ENCODE data around the gene BCKDHB. TPM values are rescaled to one million over a fixed set of nuclear protein-coding genes. Genes with fewer than 3 reads are reported as not detected.
"Not testable (repeated sequence)": the region's sequence is repeated elsewhere in the genome, so short reads cannot be mapped to it uniquely, and the experiment has no call there.

The BCKDHB gene
- total RNA-seq, result 10 to 100 TPM; 19.7 to 19.9 TPM
- 10 to 100 TPM; 11.7 to 13.4 TPM for polyA plus RNA-seq
- long read RNA-seq, donor 1, transcript BCKDHB-202 (11 exons, 1,514 nt), result major isoform, 16 of 32 reads
- long read RNA-seq, donor 1, partial matches to known transcripts, result 2 of 32 reads
- long read RNA-seq, donor 1, other reads (novel, unspliced or antisense), result 11 of 32 reads
- long read RNA-seq, donor 2, partial matches to known transcripts, result 4 of 14 reads
- long read RNA-seq, donor 2, other reads (novel, unspliced or antisense), result 5 of 14 reads

- ATAC-seq (ENCODE audit: low FRiP score), result peak; percentile 100
- H3K36me3 ChIP-seq (ENCODE audit: control insufficient read depth in 1 of 2, insufficient read depth in 2 of 2, low read length in 1 of 2), result no peaks in the 10 kb centered on the region
- peak; percentile 98 to 99 for DNase-seq
- peaks cover 2% of the 10 kb centered on the region in 2 donors for H3K4me1 ChIP-seq (ENCODE audit: control insufficient read depth in 1 of 2, insufficient read depth in 2 of 2, low read length in 2 of 2)
- H3K9me3 ChIP-seq (ENCODE audit: control insufficient read depth, low read length), result no peaks in the 10 kb centered on the region
- 0% methylated on average over 54 to 56 of the region's 56 CpGs for WGBS, 2 donors
- H3K27ac ChIP-seq (ENCODE audit: low read depth in 1 of 2, low read length in 2 of 2), result peak within 1 kb of the TSS; percentile 44 to 90
- intact Hi-C loops (cut with DNase I), result loop anchor here in 1 of 2 donors (5.0 kb wide), 1 partner anchor 104 kb away; the partner anchor contains the start of gene TTK
- H3K4me3 ChIP-seq (ENCODE audit: low read length in 2 of 2), result peak within 1 kb of the TSS; percentile 81 to 86
- H3K27me3 ChIP-seq (ENCODE audit: control insufficient read depth in 1 of 2, insufficient read depth in 2 of 2, low read length in 1 of 2), result no peaks in the 10 kb centered on the region
These were observed at the start of gene BCKDHB for GRCh38 chr6:80106418-80107235. BCKDHB (plus strand) TSS chr6:80106671; CDS start chr6:80106694, 23 bp downstream.

DNA sequence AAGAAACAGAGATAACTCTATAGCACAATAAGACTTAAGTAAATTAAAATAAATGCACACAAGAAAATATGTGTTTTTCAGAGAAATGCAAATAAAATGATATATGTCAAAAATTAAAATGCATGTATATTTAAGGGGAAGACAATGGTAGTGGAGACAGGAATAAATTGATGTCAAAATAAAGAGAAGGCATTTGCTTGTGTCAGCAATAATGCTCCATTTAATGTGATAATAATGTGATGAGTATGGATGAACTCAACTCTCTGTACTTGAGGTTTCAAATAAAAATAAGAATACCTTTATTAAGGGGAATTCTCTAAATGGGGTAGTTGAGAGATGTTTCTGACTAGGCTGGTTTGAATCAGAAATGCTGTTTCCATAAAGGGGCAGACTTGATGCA lies 45.7 kb upstream of the BCKDHB start:
- intact Hi-C loops (cut with DNase I), result no loop called here
- no peak for DNase-seq

DNA sequence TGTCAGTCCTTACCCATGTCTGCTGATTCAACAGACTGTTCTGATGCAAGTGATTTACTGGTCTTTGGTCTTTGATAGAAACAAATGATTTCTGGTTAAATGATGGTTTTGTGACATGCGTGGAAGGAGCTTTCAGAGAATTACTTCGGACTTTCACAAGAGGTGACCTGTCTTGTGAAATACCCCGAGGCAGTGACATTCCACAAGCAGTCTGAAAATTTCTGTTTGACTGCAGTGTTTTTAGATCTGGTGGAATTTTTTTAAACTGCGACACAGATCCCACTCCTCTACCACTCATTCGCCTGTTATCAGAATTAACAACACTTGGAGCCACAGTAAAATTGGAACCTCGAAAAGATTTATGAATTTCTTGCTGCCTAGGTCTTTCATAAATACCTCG lies 38.3 kb upstream of the BCKDHB start:
- H3K27me3 ChIP-seq (ENCODE audit: control insufficient read depth in 1 of 2, insufficient read depth in 2 of 2, low read length in 1 of 2); H3K9me3 ChIP-seq (ENCODE audit: control insufficient read depth, low read length); H3K36me3 ChIP-seq (ENCODE audit: control insufficient read depth in 1 of 2, insufficient read depth in 2 of 2, low read length in 1 of 2); ATAC-seq (ENCODE audit: low FRiP score); intact Hi-C loops (cut with DNase I); H3K27ac ChIP-seq (ENCODE audit: low read depth in 1 of 2, low read length in 2 of 2); H3K4me3 ChIP-seq (ENCODE audit: low read length in 2 of 2); H3K4me1 ChIP-seq (ENCODE audit: control insufficient read depth in 1 of 2, insufficient read depth in 2 of 2, low read length in 2 of 2); DNase-seq: not testable (repeated sequence)
- 31 to 43% methylated on average over 7 of the region's 7 CpGs for WGBS, 2 donors

More for the DNA sequence above, 45.7 kb upstream of the BCKDHB start:
- no peak for ATAC-seq (ENCODE audit: low FRiP score)
- Histone ChIP-seq H3K27ac (ENCODE audit: low read depth in 1 of 2, low read length in 2 of 2) (no peak overlapping the region), H3K27me3 (ENCODE audit: control insufficient read depth in 1 of 2, insufficient read depth in 2 of 2, low read length in 1 of 2) (no peaks in the 10 kb centered on the region), H3K9me3 (ENCODE audit: control insufficient read depth, low read length) (no peaks in the 10 kb centered on the region), H3K4me1 (ENCODE audit: control insufficient read depth in 1 of 2, insufficient read depth in 2 of 2, low read length in 2 of 2) (no peaks in the 10 kb centered on the region), H3K36me3 (ENCODE audit: control insufficient read depth in 1 of 2, insufficient read depth in 2 of 2, low read length in 1 of 2) (no peaks in the 10 kb centered on the region), H3K4me3 (ENCODE audit: low read length in 2 of 2) (no peak overlapping the region)

- H3K27ac ChIP-seq (ENCODE audit: low read depth in 1 of 2, low read length in 2 of 2); DNase-seq; intact Hi-C loops (cut with DNase I); H3K4me3 ChIP-seq (ENCODE audit: low read length in 2 of 2); H3K4me1 ChIP-seq (ENCODE audit: control insufficient read depth in 1 of 2, insufficient read depth in 2 of 2, low read length in 2 of 2); H3K27me3 ChIP-seq (ENCODE audit: control insufficient read depth in 1 of 2, insufficient read depth in 2 of 2, low read length in 1 of 2); H3K9me3 ChIP-seq (ENCODE audit: control insufficient read depth, low read length); ATAC-seq (ENCODE audit: low FRiP score); H3K36me3 ChIP-seq (ENCODE audit: control insufficient read depth in 1 of 2, insufficient read depth in 2 of 2, low read length in 1 of 2): not testable (repeated sequence)
- 92% methylated on average over 19 of the region's 19 CpGs for WGBS, 2 donors
These were observed 36.0 kb upstream of the BCKDHB start for GRCh38 chr6:80070431-80070830.

DNA sequence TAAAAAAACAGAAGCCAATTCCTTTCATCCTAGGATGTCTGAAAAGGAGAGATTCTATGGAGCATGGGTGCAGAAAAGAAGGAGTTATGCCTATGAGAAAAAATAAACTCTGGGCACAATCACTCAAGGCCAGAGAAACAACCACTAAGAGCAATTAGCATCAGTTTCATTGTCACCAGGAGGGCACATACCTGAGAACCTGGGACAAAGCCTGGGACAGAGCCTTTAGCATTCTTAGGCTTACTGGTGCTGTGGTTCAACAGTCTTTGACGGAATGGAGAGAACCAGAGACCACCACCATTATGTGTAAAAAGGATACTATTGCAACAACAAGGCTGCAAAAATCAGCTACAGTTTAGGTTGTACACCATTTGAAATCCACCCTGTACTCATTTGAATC lies 29.4 kb upstream of the BCKDHB start:
- WGBS, 2 donors, result 77 to 91% methylated on average over 1 of the region's 1 CpG
- no peaks in the 10 kb centered on the region for H3K36me3 ChIP-seq (ENCODE audit: control insufficient read depth in 1 of 2, insufficient read depth in 2 of 2, low read length in 1 of 2)
- H3K4me1 ChIP-seq (ENCODE audit: control insufficient read depth in 1 of 2, insufficient read depth in 2 of 2, low read length in 2 of 2), result no peaks in the 10 kb centered on the region
- DNase-seq (no peak), ATAC-seq (ENCODE audit: low FRiP score) (no peak)
- H3K27ac ChIP-seq (ENCODE audit: low read depth in 1 of 2, low read length in 2 of 2), result no peak overlapping the region
- H3K4me3 ChIP-seq (ENCODE audit: low read length in 2 of 2), result no peak overlapping the region
- H3K9me3 ChIP-seq (ENCODE audit: control insufficient read depth, low read length), result peaks cover 6% of the 10 kb centered on the region
- no peaks in the 10 kb centered on the region for H3K27me3 ChIP-seq (ENCODE audit: control insufficient read depth in 1 of 2, insufficient read depth in 2 of 2, low read length in 1 of 2)
- intact Hi-C loops (cut with DNase I), result no loop called here

- H3K27me3 ChIP-seq (ENCODE audit: control insufficient read depth in 1 of 2, insufficient read depth in 2 of 2, low read length in 1 of 2), result no peaks in the 10 kb centered on the region
- H3K27ac ChIP-seq (ENCODE audit: low read depth in 1 of 2, low read length in 2 of 2), result no peak overlapping the region
- no peaks in the 10 kb centered on the region for H3K4me1 ChIP-seq (ENCODE audit: control insufficient read depth in 1 of 2, insufficient read depth in 2 of 2, low read length in 2 of 2)
- H3K4me3 ChIP-seq (ENCODE audit: low read length in 2 of 2), result no peak overlapping the region
- no peak for DNase-seq
- ATAC-seq (ENCODE audit: low FRiP score), result no peak
- no peaks in the 10 kb centered on the region for H3K9me3 ChIP-seq (ENCODE audit: control insufficient read depth, low read length)
- H3K36me3 ChIP-seq (ENCODE audit: control insufficient read depth in 1 of 2, insufficient read depth in 2 of 2, low read length in 1 of 2), result no peaks in the 10 kb centered on the region
- 89% methylated on average over 6 of the region's 6 CpGs for WGBS, 2 donors
- intact Hi-C loops (cut with DNase I), result no loop called here
These were observed 17.8 kb upstream of the BCKDHB start for GRCh38 chr6:80088637-80089036.

DNA sequence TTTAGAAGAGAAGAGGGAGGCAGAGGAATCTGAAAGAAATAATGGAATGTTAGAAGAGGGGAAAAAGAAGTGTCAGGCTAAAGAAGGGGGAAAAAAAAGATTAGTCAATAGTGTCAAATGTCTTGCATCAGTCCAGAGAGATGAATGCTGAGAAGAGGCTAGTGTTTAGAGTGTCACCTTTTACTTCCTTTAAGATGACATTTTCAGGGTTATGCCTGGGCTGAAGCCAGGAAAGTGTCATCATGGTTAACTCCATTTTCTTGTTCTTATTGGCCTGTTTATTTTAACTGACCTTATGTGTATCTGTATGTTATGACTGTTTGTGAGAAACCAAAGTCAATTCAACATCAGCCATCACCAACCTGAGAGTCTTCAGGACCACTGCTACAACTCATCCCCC lies 15.0 kb upstream of the BCKDHB start:
- intact Hi-C loops (cut with DNase I), result loop anchor here in 1 of 2 donors (5.0 kb wide), 1 partner anchor 144 kb away; the partner anchor contains the start of gene ELOVL4
- ATAC-seq (ENCODE audit: low FRiP score), result no peak
- H3K4me1 ChIP-seq (ENCODE audit: control insufficient read depth in 1 of 2, insufficient read depth in 2 of 2, low read length in 2 of 2), result no peaks in the 10 kb centered on the region
- no peaks in the 10 kb centered on the region for H3K27me3 ChIP-seq (ENCODE audit: control insufficient read depth in 1 of 2, insufficient read depth in 2 of 2, low read length in 1 of 2)
- no peak overlapping the region for H3K4me3 ChIP-seq (ENCODE audit: low read length in 2 of 2)
- H3K36me3 ChIP-seq (ENCODE audit: control insufficient read depth in 1 of 2, insufficient read depth in 2 of 2, low read length in 1 of 2), result no peaks in the 10 kb centered on the region
- no peak for DNase-seq
- H3K9me3 ChIP-seq (ENCODE audit: control insufficient read depth, low read length), result no peaks in the 10 kb centered on the region
- no peak overlapping the region for H3K27ac ChIP-seq (ENCODE audit: low read depth in 1 of 2, low read length in 2 of 2)

- Histone ChIP-seq H3K27ac (ENCODE audit: low read depth in 1 of 2, low read length in 2 of 2) (no peak overlapping the region), H3K27me3 (ENCODE audit: control insufficient read depth in 1 of 2, insufficient read depth in 2 of 2, low read length in 1 of 2) (no peaks in the 10 kb centered on the region), H3K36me3 (ENCODE audit: control insufficient read depth in 1 of 2, insufficient read depth in 2 of 2, low read length in 1 of 2) (no peaks in the 10 kb centered on the region), H3K9me3 (ENCODE audit: control insufficient read depth, low read length) (no peaks in the 10 kb centered on the region), H3K4me3 (ENCODE audit: low read length in 2 of 2) (no peak overlapping the region), H3K4me1 (ENCODE audit: control insufficient read depth in 1 of 2, insufficient read depth in 2 of 2, low read length in 2 of 2) (no peaks in the 10 kb centered on the region)
- ATAC-seq (ENCODE audit: low FRiP score) (no peak), DNase-seq (no peak)
- intact Hi-C loops (cut with DNase I), result loop anchor here in 1 of 2 donors (5.0 kb wide), 1 partner anchor 147 kb away; the partner anchor contains the start of gene ELOVL4
- WGBS, 2 donors, result 1 to 3% methylated on average over 2 of the region's 2 CpGs
These were observed 12.5 kb upstream of the BCKDHB start for GRCh38 chr6:80094017-80094416.

GRCh38 chr6:80095600-80095999 lies 10.9 kb upstream of the BCKDHB start:
- WGBS, 2 donors, result 61 to 66% methylated on average over 3 of the region's 3 CpGs
- Histone ChIP-seq H3K27ac (ENCODE audit: low read depth in 1 of 2, low read length in 2 of 2) (no peak overlapping the region), H3K36me3 (ENCODE audit: control insufficient read depth in 1 of 2, insufficient read depth in 2 of 2, low read length in 1 of 2) (no peaks in the 10 kb centered on the region), H3K4me1 (ENCODE audit: control insufficient read depth in 1 of 2, insufficient read depth in 2 of 2, low read length in 2 of 2) (no peaks in the 10 kb centered on the region), H3K4me3 (ENCODE audit: low read length in 2 of 2) (no peak overlapping the region), H3K9me3 (ENCODE audit: control insufficient read depth, low read length) (no peaks in the 10 kb centered on the region), H3K27me3 (ENCODE audit: control insufficient read depth in 1 of 2, insufficient read depth in 2 of 2, low read length in 1 of 2) (no peaks in the 10 kb centered on the region)
- intact Hi-C loops (cut with DNase I), result no loop called here
- no peak for ATAC-seq (ENCODE audit: low FRiP score)
- DNase-seq, result no peak
